NCI-H2227 (cell line): ENCODE results near the gene TET1.
A peak's percentile ranks its signal among the peaks of the same experiment; 100 is the strongest.
"Not testable (repeated sequence)": the region's sequence is repeated elsewhere in the genome, so short reads cannot be mapped to it uniquely, and the experiment has no call there.

Experiments used
- DNase-seq: peaks from one replicate; lab custom pipeline; 2025; ENCODE audit not compliant: unreplicated experiment; lab: John Stamatoyannopoulos, UW

Gene TET1

DNA sequence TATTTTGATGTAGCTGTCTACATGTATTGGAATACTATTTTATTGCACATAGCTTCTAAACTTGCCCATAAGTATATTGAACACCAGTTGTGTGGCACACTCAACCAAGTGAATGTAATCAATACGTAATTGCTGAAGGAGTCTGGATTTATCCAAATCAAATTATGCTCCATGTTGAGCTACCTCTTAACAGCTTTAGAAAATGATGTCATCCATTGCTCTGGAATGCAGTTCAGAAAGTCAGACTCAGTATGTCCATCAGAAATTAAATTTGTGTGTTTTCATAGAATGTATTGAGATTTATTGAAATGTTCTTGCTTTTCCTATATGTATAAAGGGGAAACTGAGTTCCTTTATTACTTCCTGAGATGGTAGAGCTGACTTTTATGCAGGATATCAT is 135.9 kb downstream of the TET1 start:
- DNase-seq = no peak

DNA sequence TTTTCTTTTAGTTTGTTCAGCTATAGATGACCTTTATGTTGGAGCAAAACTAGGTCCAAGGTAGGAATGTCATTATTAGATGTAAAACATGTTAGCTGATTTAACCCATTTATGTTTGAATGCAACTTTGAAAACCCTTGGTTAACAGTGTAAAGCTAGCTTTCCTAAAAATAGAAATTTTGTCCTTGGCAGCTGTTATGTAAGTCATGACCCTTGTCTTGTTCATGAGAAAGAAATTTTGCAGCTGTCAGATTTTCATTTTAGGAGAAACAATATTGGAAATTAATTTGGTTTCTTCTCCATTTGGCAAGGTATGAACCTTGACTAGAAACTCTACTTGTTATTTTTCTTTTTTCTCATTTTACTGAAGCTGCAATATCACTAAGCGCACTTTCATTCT is 137.0 kb downstream of the TET1 start:
- no peak for DNase-seq

DNA sequence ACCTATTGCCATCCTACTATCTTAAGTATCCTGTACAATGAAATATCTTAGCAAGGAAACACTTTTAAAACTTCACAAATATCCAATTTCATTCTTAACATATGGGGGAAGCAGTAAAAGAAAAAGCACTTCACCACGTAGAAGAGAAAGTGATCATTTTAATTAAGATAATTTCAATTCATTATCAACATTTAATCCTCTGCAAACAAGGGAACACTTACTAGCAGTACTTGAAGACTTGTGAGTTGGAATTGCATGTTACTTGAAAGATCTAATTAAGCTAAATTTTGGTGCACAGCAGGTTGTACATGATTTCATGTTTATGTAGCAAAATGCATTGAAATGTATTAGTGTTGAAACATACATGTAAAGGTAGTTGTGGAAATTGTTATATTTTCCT is 140.1 kb downstream of the TET1 start:
- DNase-seq = no peak

DNA sequence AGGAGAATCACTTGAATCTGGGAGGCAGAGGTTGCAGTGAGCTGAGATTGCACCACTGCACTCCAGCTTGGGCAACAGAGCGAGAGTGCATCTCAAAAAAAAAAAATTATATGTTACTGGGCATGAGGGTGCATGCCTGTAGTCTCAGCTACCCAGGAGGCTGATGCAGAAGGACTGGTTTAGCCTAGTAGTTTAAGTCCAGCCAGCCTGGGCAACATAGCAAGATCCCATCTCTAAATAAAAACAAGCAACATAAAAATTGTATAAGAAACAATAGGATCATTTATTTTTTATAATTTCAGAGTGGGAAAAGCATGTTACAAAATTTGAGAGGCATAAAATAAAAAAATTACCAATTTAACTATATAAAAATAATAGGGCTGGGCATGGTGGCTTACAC is 145.4 kb downstream of the TET1 start:
- no peak for DNase-seq

DNA sequence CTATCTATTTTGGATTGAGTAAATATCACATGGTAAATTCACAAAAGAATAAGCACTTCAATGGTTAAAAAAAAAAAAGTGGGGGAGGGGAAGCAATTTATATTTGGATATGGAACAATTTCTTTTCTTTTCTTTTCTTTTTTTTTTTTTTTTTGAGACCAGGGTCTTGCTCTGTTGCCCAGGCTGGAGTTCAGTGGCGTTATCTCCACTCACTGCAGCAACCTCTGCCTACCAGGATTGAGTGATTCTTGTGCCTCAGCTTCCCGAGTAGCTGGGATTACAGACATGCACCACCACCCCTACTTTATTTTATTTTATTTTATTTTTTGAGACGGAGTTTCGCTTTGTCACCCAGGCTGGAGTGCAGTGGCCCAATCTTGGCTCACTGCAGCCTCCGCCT is 148.8 kb downstream of the TET1 start:
- not testable (repeated sequence) for DNase-seq

DNA sequence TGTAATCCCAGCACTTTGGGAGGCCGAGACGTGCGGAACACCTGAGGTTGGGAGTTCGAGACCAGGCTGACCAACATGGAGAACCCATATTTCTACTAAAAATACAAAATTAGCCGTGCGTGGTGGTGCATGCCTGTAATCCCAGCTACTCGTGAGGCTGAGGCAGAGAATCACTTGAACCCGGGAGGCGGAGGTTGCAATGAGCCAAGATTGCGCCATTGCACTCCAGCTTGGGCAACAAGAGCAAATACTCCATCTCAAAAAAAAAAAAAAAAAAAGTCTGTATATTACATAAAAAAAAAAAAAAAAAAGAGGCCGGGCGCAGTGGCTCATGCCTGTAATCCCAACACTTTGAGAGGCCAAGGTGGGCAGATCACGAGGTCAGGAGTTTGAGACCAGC is 152.9 kb downstream of the TET1 start:
- not testable (repeated sequence) for DNase-seq

DNA sequence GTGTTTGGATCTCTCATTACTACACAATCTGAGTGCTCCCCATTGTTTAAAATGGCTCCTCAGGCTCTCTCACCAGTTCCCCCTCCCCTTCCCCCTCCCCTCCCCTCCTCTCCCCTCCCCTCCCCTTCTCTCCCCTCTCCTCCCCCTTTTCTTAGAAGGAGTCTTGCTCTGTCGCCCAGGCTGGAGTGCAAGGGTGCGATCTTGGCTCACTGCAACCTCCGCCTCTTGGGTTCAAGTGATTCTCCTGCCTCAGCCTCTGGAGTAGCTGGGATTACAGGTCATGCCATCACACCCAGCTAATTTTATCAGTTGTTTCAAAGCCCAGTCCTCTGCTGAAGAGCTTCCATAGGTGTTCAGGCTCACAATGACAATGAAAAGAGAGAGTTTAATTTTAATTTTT is 157.3 kb downstream of the TET1 start:
- no peak for DNase-seq

DNA sequence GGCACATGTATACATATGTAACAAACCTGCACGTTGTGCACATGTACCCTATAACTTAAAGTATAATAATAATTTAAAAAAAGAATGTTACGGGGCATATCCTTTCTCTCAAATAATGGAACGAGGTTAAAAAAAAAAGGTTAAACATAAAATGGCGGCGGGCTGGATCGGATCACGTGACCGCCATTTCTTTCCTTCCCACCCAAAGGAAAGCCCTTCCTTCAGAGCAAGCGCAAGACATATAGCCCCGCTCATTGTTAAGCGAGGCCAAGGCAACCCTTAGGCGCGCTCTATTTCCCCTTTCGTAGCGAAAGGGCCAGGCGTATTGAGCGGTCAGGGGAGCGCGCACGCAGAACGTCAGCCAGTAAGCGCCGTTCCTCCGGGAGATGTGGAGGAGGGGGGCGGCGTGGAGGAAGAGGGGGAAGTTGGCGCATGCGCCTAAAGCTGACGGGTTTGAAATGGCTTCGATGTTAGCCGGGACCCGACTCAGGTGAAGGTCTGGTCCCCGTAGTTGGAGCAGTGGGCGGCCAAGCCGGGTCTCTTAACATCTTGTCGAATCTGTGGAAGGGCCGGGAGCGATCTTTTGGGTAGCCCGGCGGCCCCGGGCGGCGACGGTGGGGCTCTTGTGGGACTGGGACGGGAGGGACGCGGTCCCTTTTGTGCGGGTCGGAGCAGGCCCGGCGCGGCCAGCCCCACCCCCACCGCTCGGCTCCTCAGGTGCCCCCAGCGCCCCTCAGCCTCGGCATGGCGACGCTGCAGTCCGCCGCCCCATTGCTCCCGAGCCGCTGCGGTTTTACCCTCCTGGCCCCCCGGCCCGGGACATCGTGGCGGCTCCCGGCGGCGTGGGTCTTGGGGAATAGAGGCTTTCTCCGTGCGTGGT is 160.9 kb downstream of the TET1 start, which contains the start of gene CCAR1:
Gene CCAR1 (plus strand): TSS at position 447 of the 880 bp plus-strand sequence. CDS start 1,266 bp downstream, outside the sequence.
- DNase-seq = peak; percentile 97

DNA sequence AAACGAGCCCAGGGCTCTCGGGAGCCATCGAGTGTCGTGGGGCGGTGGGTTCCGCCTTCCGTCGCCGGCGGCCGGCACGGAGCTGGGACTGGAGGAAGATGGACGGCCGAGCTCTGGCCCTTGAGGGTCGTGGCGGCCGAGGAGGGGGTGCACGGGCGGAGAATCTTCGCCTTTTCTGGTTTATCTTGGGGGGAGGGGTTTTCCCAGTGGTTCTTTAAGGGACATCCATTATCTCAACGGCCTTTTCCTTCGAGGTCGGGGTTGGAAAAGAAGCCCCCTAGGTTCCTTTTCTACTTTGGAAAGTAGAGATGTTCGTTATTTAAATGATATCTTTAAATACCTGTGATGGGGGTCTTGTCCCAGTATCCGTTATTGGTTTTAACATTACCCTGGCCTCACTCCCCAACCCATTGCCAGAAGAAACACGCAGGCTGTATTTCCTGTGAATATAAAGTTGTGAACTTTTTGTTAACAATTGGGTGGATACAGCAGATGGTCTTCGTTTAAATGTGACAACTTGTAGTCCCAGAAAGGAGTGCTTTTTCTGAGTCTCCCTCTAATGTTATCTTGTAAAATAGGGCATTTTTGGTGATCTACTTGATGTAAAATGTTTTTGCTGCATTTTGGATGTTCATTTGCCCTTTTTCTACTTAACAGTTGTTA is 161.7 kb downstream of the TET1 start:
- peak; percentile 26 for DNase-seq

DNA sequence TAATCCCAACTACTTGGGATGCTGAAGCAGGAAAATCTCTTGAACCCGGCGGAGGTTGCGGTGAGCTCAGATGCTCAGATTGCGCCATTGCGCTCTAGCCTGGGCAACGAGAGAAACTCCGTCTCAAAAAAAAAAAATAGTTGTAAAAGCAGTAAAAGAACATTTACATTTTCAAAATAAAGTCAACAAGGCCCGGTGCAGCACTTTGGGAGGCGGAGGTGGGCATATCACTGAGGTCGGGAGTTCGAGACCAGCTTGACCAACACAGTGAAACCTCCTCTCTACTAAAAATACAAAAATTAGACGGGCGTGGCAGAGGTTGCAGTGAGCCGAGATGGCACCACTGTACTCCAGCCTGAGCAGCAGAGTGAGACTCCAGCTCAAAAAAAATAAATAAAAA is 164.9 kb downstream of the TET1 start:
- DNase-seq = no peak

DNA sequence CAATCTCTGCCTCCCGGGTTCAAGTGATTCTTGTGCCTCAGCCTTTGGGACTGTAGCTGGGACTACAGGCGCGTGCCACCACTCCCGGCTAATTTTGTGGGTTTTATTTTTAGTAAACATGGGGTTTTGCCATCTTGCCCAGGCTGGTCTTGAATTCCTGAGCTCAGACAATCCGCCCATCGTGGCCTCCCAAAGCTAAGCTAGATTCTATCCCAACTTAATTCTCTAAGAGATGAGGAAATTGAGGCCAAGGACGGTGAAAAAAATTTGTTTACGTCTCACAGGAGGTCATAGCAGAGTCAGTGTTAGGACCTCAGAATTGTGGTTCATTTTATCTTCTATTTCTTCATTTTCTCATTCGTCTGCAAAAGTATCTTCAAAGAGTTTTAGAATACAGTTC is 167.0 kb downstream of the TET1 start:
- no peak for DNase-seq

DNA sequence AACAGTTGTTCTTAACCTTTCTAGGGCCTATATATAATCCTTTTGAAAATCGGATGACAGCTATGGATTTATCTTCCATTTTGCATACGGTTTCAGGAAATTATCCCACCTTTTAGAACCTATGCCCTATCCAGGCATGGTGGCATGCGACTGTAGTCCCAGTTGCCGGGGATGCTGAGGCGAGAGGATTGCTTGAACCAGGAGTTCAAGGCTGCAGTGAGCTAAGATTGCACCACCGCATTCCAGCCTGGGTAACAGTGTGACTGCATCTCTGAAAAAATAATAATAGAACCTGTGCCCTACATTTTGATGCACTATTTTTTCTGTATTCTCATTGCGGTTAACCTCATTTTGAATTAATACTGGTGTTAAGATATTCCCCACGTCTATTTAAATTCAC is 172.5 kb downstream of the TET1 start:
- no peak for DNase-seq

DNA sequence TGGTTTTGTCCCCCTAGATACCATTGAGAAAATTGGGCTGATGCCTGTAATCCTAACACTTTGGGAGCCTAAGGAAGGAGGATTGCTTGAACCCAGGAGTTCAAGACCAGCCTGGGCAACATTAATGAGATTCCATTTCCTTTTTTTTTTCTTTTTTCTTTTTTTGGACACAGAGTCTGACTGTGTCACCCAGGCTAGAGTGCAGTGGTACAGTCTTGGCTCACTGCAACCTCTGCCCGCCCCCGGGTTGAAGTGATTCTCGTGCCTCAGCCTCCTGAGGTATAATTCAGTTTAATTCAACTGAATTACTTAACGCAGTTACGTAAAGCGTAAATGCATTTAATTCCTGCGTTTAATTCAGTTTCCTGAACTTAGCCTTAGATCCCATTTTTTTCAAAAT is 174.2 kb downstream of the TET1 start:
- DNase-seq = no peak

DNA sequence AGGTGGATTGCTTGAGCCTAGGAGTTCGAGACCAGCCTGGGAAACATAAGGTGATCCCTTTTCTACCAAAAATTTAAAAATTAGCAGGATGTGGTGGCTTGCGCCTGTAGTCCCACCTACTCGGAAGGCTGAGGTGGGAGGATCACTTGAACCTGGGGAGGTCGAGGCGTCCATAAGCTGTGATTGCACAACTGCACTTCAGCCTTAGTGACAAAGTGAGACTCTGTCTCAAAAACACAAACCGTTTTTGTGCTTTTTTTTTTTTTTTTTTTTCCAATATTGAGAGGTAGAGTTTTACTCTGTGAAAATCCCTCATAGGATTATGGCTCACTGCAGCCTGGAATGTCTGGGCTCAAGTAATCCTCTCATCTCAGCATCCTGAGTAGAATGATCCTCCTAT is 175.0 kb downstream of the TET1 start:
- DNase-seq = no peak

DNA sequence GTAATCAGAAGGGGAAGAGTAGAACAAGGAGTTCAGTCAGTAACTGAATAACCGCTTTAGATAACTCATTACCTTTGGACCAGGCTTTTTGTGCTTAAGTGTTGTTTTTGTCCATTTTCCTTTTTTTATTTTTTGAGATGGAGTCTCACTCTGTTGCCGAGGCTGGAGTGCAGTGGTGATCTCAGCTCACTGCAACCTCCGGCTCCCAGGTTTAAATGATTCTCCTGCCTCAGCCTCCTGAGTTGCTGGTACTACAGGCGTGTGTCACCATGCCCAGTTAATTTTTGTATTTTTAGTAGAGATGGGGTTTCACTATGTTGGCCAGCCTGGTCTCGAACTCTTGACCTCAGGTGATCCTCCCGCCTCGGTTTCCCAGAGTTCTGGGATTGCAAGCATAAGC is 175.6 kb downstream of the TET1 start:
- not testable (repeated sequence) for DNase-seq

DNA sequence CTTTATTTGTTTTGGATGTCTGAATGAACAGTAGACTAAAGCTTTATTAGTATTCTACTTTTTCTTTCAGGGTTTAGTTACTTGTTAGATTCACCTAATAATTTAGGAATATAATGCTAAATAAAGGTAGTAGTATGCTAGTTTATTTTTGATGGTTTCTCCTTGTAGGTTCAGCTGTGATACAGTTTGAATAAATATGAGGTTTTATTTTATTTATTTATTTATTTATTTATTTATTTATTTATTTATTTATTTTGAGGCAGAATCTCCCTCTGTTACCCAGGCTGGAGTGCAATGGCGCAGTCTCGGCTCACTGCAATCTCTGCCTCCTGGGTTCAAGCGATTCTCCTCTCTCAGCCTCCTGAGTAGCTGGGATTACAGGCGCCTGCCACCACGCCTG is 180.5 kb downstream of the TET1 start:
- DNase-seq = not testable (repeated sequence)

DNA sequence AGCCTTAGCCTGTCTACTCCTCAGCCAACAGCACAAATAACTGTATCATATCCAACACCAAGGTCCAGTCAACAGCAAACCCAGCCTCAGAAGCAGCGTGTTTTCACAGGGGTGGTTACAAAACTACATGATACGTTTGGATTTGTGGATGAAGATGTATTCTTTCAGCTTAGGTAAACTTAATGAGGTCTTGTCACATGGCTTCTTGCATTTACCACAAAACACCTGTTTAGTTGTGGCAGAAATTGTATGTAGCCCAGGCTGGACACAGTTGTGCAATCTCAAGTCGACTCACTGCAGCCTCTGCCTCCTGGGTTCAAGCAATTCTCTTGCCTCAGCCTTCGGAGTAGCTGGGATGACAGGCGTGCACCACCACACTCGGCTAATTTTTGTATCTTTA is 182.3 kb downstream of the TET1 start:
- DNase-seq = no peak
